ENCODE results near the gene PCDHGC5. TPM values are rescaled to one million over a fixed set of nuclear protein-coding genes. Genes with fewer than 3 reads are reported as not detected.

Gene PCDHGC5
- total and polyA plus RNA-seq, 9 of the 15 experiments (the other 6 are each of a cell fraction or from before 2014, with no cell fraction given) = not detected

DNA sequence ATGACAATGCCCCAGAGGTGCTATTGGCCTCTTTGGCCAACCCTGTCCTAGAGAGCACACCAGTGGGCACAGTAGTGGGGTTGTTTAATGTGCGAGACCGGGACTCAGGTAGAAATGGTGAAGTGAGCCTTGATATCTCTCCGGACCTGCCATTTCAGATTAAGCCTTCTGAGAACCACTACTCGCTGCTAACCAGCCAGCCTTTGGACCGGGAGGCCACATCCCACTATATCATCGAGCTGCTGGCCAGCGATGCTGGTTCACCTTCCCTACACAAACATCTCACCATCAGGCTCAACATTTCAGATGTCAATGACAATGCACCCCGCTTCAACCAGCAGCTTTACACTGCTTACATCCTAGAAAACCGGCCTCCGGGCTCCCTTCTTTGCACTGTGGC, 1.4 kb downstream of the PCDHGC5 start:
- CTCF ChIA-PET (ENCODE audit: low intra/inter-chr PET ratio) = no interaction called here

More for the DNA sequence above, 1.4 kb downstream of the PCDHGC5 start:
- BruUV-seq (replicated peaks) = no TSS peak
- no peak for DNase-seq (ENCODE audit: extremely low read depth in 1 of 4, low spot score in 3 of 4)
- Histone ChIP-seq H3K27ac (ENCODE audit: extremely low read depth, low read depth, low read length) (no peak overlapping the region), H3K9ac (ENCODE audit: insufficient read depth in 1 of 2, low read depth in 2 of 2, low read length in 2 of 2) (no peak overlapping the region), H4K20me1 (replicated peaks; ENCODE audit: control insufficient read depth, insufficient read depth, low read length) (0 out of 2 replicates have a peak, but pooled peaks cover 5% of the 10 kb centered on the region), H2AFZ (ENCODE audit: low read depth, low read length) (no peak overlapping the region), H3K4me2 (ENCODE audit: insufficient read depth, low read length) (no peak overlapping the region), H3K4me1 (replicated peaks in 1 of 2; ENCODE audit: control insufficient read depth in 2 of 2, insufficient read depth in 2 of 2, low read length in 2 of 2) (peaks cover 0 to 15% of the 10 kb centered on the region in 2 experiments; a peak in 2 of 5 replicates), H3K79me2 (ENCODE audit: control insufficient read depth, insufficient read depth, low read length) (no peaks in the 10 kb centered on the region), H3K4me3 (no peak overlapping the region), H3K27me3 (ENCODE audit: control insufficient read depth in 2 of 2, insufficient read depth in 2 of 2, low read length in 2 of 2) (peaks cover 55 to 97% of the 10 kb centered on the region in 2 experiments), H3K9me3 (replicated peaks; ENCODE audit: control insufficient read depth, insufficient read depth, low read depth, low read length) (no peaks in the 10 kb centered on the region), H3K9me1 (ENCODE audit: control insufficient read depth, insufficient read depth, low read length) (no peaks in the 10 kb centered on the region), H3K36me3 (ENCODE audit: control insufficient read depth, insufficient read depth, low read length) (no peaks in the 10 kb centered on the region)
- FAIRE-seq = no peak
- intact Hi-C loops (cut with micrococcal nuclease) (no loop called here), in situ Hi-C loops (cut with MboI) (no loop called here)
- WGBS (ENCODE audit: insufficient coverage, low coverage, missing lambda C conversion rate) = 2% methylated on average over 10 of the region's 10 CpGs
- TF ChIP-seq KDM4B (IDR thresholded peaks at IDR 0.05; ENCODE audit: borderline replicate concordance in 2 of 2, low read depth in 1 of 2) (no peak), FOXA3 (CRISPR knock-in tag; conservative IDR thresholded peaks at IDR 0.05 in 1 of 2, IDR thresholded peaks at IDR 0.05 in 1 of 2) (no peak), PRDM10 (IDR thresholded peaks at IDR 0.05; ENCODE audit: partially characterized antibody) (no peak), ZNF512 (tag; IDR thresholded peaks at IDR 0.05) (no peak), IRF2 (CRISPR knock-in tag; IDR thresholded peaks at IDR 0.05) (no peak), L3MBTL2 (IDR thresholded peaks at IDR 0.05) (no peak), BRD4 (IDR thresholded peaks at IDR 0.05) (no peak), SMARCA5 (IDR thresholded peaks at IDR 0.05) (no peak), MCM2 (IDR thresholded peaks at IDR 0.05; ENCODE audit: low read depth) (no peak)
- TF ChIP-seq, protein P1, sequence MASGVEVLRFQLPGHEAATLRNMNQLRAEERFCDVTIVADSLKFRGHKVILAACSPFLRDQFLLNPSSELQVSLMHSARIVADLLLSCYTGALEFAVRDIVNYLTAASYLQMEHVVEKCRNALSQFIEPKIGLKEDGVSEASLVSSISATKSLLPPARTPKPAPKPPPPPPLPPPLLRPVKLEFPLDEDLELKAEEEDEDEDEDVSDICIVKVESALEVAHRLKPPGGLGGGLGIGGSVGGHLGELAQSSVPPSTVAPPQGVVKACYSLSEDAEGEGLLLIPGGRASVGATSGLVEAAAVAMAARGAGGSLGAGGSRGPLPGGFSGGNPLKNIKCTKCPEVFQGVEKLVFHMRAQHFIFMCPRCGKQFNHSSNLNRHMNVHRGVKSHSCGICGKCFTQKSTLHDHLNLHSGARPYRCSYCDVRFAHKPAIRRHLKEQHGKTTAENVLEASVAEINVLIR (CRISPR knock-in tag; IDR thresholded peaks at IDR 0.05) = no peak
- POLR2A ChIA-PET = interaction anchor here (0.6 kb wide), 1 partner anchor 380 kb away, joined by 3 read pairs; no protein-coding TSS in a partner anchor
- no peak for ATAC-seq

Data from K562 (cell line).